Testis (tissue), 3 donors: Measurements from ENCODE around the gene CDK5RAP3. TPM values are rescaled to one million over a fixed set of nuclear protein-coding genes. Genes with fewer than 3 reads are reported as not detected.

ENCODE experiments used
- DNase-seq: peaks from one replicate; pipeline ENCODE4 v3.0.0-alpha.2; 2019
- H3K27ac ChIP-seq, 2 donors: fragments of 200-600 bp; sonication (generic); one replicate each; pipeline ENCODE4 v1.5.1; 2019
- H3K27me3 ChIP-seq: fragments of 200-600 bp; sonication (generic); one replicate; pipeline ENCODE4 v1.5.1; 2019
- H3K36me3 ChIP-seq: fragments of 200-600 bp; sonication (generic); one replicate; pipeline ENCODE4 v1.5.1; 2017; ENCODE audit warnings: low read depth; ENCODE audit errors: missing control alignments
- H3K4me1 ChIP-seq: fragments of 200-600 bp; sonication (generic); one replicate; pipeline ENCODE4 v1.5.1; 2019
- H3K4me3 ChIP-seq, 2 donors: fragments of 200-600 bp; sonication (generic); one replicate each; pipeline ENCODE4 v1.5.1; 2017 to 2019
- H3K9me3 ChIP-seq: fragments of 200-600 bp; sonication (generic); one replicate; pipeline ENCODE4 v1.5.1; 2017
- CTCF ChIP-seq, 3 experiments: fragments of 450-650 bp in 2 of 3; fragments of 200-600 bp in 1 of 3; sonication (generic) in 1 of 3; IDR thresholded peaks; one replicate each; pipeline ENCODE4 v1.5.1; 2016 to 2019; ENCODE audit warnings: antibody characterized with exemption in 3 of 3, mild to moderate bottlenecking in 2 of 3, moderate library complexity in 1 of 3
- POLR2A ChIP-seq: fragments of 450-650 bp; IDR thresholded peaks from one replicate; pipeline ENCODE4 v1.6.1; 2017; ENCODE audit warnings: antibody characterized with exemption, mild to moderate bottlenecking, moderate library complexity
- WGBS, 2 donors: methylation state at CpG; one replicate each; pipeline ENCODE4 v1.1.5; 2018; 5-methylcytosine and 5-hydroxymethylcytosine counted together
- intact Hi-C: fragments of 100-400 bp; cut with DNase I; formaldehyde crosslinking; loops from one replicate; pipeline ENCODE4 v1.15.1; 2023; ENCODE audit warnings: low total_unique reads
- polyA plus RNA-seq: library from polyadenylated mRNA; stranded (reverse); fragments of 350-450 nt; fragmentation: Illumina TruSeq; extraction: RNeasy Lipid Tissue Mini Kit (QIAGEN cat#74804); gene quantifications from one replicate; pipeline ENCODE4 v1.2.3, GENCODE V29; 2014; ENCODE audit warnings: low read depth, low replicate concordance; ENCODE audit not compliant: insufficient read depth
- total RNA-seq, 2 donors: library from RNA; depleted of rRNA; stranded (reverse); fragments of >200 nt; gene quantifications; one replicate each; pipeline ENCODE4 v1.2.3, GENCODE V29; 2016

CDK5RAP3 gene
- total and polyA plus RNA-seq, 3 donors from 2014 or later, result 192 to 281 (median 221) TPM

GRCh38 chr17:48023400-48024148 is 52.7 kb downstream of the CDK5RAP3 start:
- intact Hi-C loops, result no loop called here
- TF ChIP-seq POLR2A (no peak), CTCF (IDR thresholded peaks at IDR 0.05) (peak in 1 of 3 experiments; percentile 34)
- Histone ChIP-seq H3K4me1 (peaks cover 31% of the 10 kb centered on the region), H3K9me3 (no peaks in the 10 kb centered on the region), H3K27me3 (no peaks in the 10 kb centered on the region), H3K4me3 (peak overlapping the region; percentile 36 to 39), H3K36me3 (no peaks in the 10 kb centered on the region), H3K27ac (no peak overlapping the region)
- DNase-seq, result peak; percentile 85
- 1 to 14% methylated on average over 13 to 44 of the region's 54 CpGs for WGBS, 2 donors

GRCh38 chr17:48024149-48025039 is 53.5 kb downstream of the CDK5RAP3 start:
- TF ChIP-seq POLR2A (no peak), CTCF (IDR thresholded peaks at IDR 0.05) (peak in 1 of 3 experiments; percentile 6)
- intact Hi-C loops, result no loop called here
- DNase-seq, result no peak
- Histone ChIP-seq H3K4me3 (peak overlapping the region; percentile 36 to 39), H3K27me3 (no peaks in the 10 kb centered on the region), H3K36me3 (no peaks in the 10 kb centered on the region), H3K4me1 (peaks cover 31% of the 10 kb centered on the region), H3K27ac (no peak overlapping the region), H3K9me3 (no peaks in the 10 kb centered on the region)
- 0 to 1% methylated on average over 24 to 53 of the region's 54 CpGs for WGBS, 2 donors

- H3K27ac ChIP-seq, result peak overlapping the region in 1 of 2 donors; percentile 36
- WGBS, 2 donors, result 0% methylated on average over 32 to 51 of the region's 56 CpGs
- intact Hi-C loops, result no loop called here
- H3K36me3 ChIP-seq, result no peaks in the 10 kb centered on the region
- peak overlapping the region; percentile 36 to 39 for H3K4me3 ChIP-seq
- no peaks in the 10 kb centered on the region for H3K9me3 ChIP-seq
- peaks cover 31% of the 10 kb centered on the region for H3K4me1 ChIP-seq
- H3K27me3 ChIP-seq, result no peaks in the 10 kb centered on the region
- peak; percentile 79 to 87 (median 86) for TF ChIP-seq CTCF (IDR thresholded peaks at IDR 0.05)
- TF ChIP-seq POLR2A, result no peak
- peak; percentile 99 for DNase-seq
Measured at GRCh38 chr17:48025040-48025903, 54.4 kb downstream of the CDK5RAP3 start.

- no peak for DNase-seq
- TF ChIP-seq CTCF (IDR thresholded peaks at IDR 0.05) (peak in 1 of 3 experiments; percentile 5), POLR2A (no peak)
- peak overlapping the region in 1 of 2 donors; percentile 36 for H3K27ac ChIP-seq
- no peaks in the 10 kb centered on the region for H3K9me3 ChIP-seq
- no peaks in the 10 kb centered on the region for H3K27me3 ChIP-seq
- WGBS, 2 donors, result 23 to 26% methylated on average over 5 to 8 of the region's 8 CpGs
- no peaks in the 10 kb centered on the region for H3K36me3 ChIP-seq
- intact Hi-C loops, result no loop called here
- H3K4me1 ChIP-seq, result peaks cover 31% of the 10 kb centered on the region
- H3K4me3 ChIP-seq, result peak overlapping the region in 1 of 2 donors; percentile 39
Measured at GRCh38 chr17:48025904-48026501, 55.1 kb downstream of the CDK5RAP3 start.
